Epithelial cell of esophagus (primary cell): ENCODE measurements around the gene SGMS2.

Experiments used
- DNase-seq: peaks from one replicate; pipeline ENCODE4 v3.0.0; 2010; ENCODE audit warnings: low read depth
- H3K4me3 ChIP-seq: 2 replicates; pipeline ENCODE4 v1.5.1; 2011; ENCODE audit warnings: mild to moderate bottlenecking, low read length, control low read depth
- TF ChIP-seq, protein P1 (sequence below): IDR thresholded peaks from 2 replicates; pipeline ENCODE4 v1.5.1; 2011; ENCODE audit warnings: low read depth, mild to moderate bottlenecking, low read length, control low read depth, inconsistent platforms; ENCODE audit not compliant: insufficient read depth; ENCODE audit errors: missing control alignments

SGMS2 gene

GRCh38 chr4:107937040-107937439 lies 112.3 kb downstream of the SGMS2 start:
- no peak overlapping the region for H3K4me3 ChIP-seq
- no peak for DNase-seq
- TF ChIP-seq, protein P1, sequence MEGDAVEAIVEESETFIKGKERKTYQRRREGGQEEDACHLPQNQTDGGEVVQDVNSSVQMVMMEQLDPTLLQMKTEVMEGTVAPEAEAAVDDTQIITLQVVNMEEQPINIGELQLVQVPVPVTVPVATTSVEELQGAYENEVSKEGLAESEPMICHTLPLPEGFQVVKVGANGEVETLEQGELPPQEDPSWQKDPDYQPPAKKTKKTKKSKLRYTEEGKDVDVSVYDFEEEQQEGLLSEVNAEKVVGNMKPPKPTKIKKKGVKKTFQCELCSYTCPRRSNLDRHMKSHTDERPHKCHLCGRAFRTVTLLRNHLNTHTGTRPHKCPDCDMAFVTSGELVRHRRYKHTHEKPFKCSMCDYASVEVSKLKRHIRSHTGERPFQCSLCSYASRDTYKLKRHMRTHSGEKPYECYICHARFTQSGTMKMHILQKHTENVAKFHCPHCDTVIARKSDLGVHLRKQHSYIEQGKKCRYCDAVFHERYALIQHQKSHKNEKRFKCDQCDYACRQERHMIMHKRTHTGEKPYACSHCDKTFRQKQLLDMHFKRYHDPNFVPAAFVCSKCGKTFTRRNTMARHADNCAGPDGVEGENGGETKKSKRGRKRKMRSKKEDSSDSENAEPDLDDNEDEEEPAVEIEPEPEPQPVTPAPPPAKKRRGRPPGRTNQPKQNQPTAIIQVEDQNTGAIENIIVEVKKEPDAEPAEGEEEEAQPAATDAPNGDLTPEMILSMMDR = no peak

GRCh38 chr4:107939307-107939706 lies 114.6 kb downstream of the SGMS2 start:
- peak; percentile 14 for DNase-seq
- TF ChIP-seq, protein P1 = no peak
- no peak overlapping the region for H3K4me3 ChIP-seq

GRCh38 chr4:107945809-107946208 lies 121.1 kb downstream of the SGMS2 start:
- no peak for DNase-seq
- TF ChIP-seq, protein P1 = no peak
- H3K4me3 ChIP-seq = no peak overlapping the region

DNA sequence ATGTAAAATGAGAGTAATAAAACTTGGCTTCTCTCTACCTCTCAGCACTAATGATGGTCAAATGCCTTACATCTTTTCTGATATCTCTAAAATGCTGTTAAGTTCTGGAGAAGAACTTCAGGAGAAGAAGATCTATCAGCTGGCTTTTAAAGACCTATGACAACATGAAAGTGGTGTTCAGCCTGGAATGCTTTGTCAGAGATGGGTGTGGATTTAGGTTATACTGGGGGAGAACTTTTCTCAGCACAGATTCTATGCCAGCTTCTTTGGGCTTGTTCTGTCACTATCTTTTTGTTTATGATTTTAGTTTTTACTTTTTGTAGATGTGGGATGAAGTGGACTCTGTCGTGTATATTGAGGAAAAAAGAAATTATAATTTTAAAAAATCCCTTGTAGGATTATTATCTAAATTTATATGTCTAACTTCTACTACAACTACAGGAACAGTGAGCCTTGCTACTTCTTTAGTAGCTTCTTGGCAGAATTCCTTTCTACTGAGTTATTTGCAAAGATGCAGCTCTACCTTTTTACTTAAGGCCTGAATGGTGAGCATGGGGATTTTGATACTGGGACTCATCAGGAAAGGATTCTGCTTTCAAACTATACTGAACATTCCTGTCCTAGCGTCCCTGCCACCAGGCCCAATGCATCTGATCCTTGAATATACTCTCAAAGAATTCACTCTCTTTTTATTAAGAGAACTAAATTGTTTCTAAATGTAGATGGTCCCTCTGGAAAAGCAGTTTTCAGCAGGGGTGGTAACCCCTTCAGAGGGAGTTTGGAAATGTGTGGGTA lies 126.2 kb downstream of the SGMS2 start:
- no peak overlapping the region for H3K4me3 ChIP-seq
- TF ChIP-seq, protein P1 = no peak
- peak; percentile 34 for DNase-seq

DNA sequence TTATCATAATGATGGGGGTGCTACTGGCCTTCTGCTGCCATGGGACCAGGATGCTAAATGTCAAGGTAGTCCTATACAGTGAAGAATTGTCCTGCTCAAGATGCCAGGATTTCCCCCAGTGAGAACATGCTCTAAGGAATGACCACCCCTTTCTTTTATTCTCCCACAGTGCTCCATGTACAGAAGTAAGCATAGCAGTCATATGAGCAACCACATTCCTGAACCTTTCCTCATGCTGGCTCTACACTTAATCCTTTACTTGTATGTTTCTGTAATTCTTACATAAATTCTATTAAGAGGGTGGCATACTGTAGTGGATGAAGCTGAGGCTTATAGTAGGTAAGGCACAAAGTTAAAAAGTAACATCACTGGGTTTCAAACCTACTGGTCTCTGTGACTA lies 126.8 kb downstream of the SGMS2 start:
- TF ChIP-seq, protein P1 = no peak
- peak; percentile 81 for DNase-seq
- H3K4me3 ChIP-seq = no peak overlapping the region

DNA sequence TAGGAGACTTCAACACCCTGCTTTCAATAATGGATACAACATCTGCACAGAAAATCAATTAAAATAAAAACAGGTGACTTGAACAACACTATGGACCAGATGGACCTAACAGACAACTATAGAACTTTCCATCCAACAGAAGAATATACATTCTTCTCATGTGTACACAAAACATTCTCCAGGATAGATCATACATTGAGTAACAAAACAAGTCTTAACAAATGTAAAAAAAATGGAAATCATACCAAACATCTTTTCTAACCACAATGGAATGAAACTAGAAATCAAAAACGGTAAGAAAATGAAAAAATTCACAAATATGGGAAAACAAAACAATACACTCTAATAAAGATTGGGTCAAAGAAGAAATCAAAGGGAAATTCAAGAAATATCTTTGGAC lies 131.3 kb downstream of the SGMS2 start:
- TF ChIP-seq, protein P1 = no peak
- DNase-seq = peak; percentile 38

More for the DNA sequence above, 131.3 kb downstream of the SGMS2 start:
- H3K4me3 ChIP-seq = no peak overlapping the region
